ENCODE results near the gene RIMS4.

Gene RIMS4

GRCh38 chr20:44746367-44747165, 63.8 kb downstream of the RIMS4 start:
- Histone ChIP-seq H3K4me3 (ENCODE audit: low read depth in 1 of 2, low read length in 2 of 2) (peak overlapping the region; percentile 46 to 61), H3K9ac (ENCODE audit: low read depth in 1 of 2, low read length in 2 of 2) (no peak overlapping the region), H3K27me3 (ENCODE audit: control insufficient read depth in 1 of 2, insufficient read depth in 2 of 2, low read length in 2 of 2) (peaks cover 0 to 17% of the 10 kb centered on the region in 2 donors), H3K9me3 (ENCODE audit: control insufficient read depth in 1 of 2, low read length in 2 of 2) (no peaks in the 10 kb centered on the region), H3K4me1 (ENCODE audit: control insufficient read depth in 1 of 2, insufficient read depth in 2 of 2, low read length in 2 of 2) (peaks cover 13 to 19% of the 10 kb centered on the region in 2 donors), H3K27ac (ENCODE audit: low read depth, low read length) (no peak overlapping the region), H3K36me3 (ENCODE audit: control insufficient read depth in 1 of 2, insufficient read depth in 2 of 2, low read length in 2 of 2) (no peaks in the 10 kb centered on the region)

GRCh38 chr20:44745598-44746366, 64.6 kb downstream of the RIMS4 start, which contains the start of gene KCNK15:
TSS of gene KCNK15 (plus strand) at chr20:44745865. CDS start at chr20:44745911, 46 bp downstream.
- Histone ChIP-seq H3K27ac (ENCODE audit: low read depth, low read length) (no peak within 1 kb of the TSS), H3K9ac (ENCODE audit: low read depth in 1 of 2, low read length in 2 of 2) (peak within 1 kb of the TSS in 1 of 2 donors; percentile 11), H3K27me3 (ENCODE audit: control insufficient read depth in 1 of 2, insufficient read depth in 2 of 2, low read length in 2 of 2) (peaks cover 0 to 9% of the 10 kb centered on the region in 2 donors), H3K4me1 (ENCODE audit: control insufficient read depth in 1 of 2, insufficient read depth in 2 of 2, low read length in 2 of 2) (peaks cover 13 to 19% of the 10 kb centered on the region in 2 donors), H3K36me3 (ENCODE audit: control insufficient read depth in 1 of 2, insufficient read depth in 2 of 2, low read length in 2 of 2) (no peaks in the 10 kb centered on the region), H3K4me3 (ENCODE audit: low read depth in 1 of 2, low read length in 2 of 2) (peak within 1 kb of the TSS; percentile 46 to 61), H3K9me3 (ENCODE audit: control insufficient read depth in 1 of 2, low read length in 2 of 2) (no peaks in the 10 kb centered on the region)

- Histone ChIP-seq H3K9me3 (ENCODE audit: control insufficient read depth in 1 of 2, low read length in 2 of 2) (no peaks in the 10 kb centered on the region), H3K9ac (ENCODE audit: low read depth in 1 of 2, low read length in 2 of 2) (peak overlapping the region in 1 of 2 donors; percentile 11), H3K36me3 (ENCODE audit: control insufficient read depth in 1 of 2, insufficient read depth in 2 of 2, low read length in 2 of 2) (no peaks in the 10 kb centered on the region), H3K4me3 (ENCODE audit: low read depth in 1 of 2, low read length in 2 of 2) (peak overlapping the region in 1 of 2 donors; percentile 61), H3K27me3 (ENCODE audit: control insufficient read depth in 1 of 2, insufficient read depth in 2 of 2, low read length in 2 of 2) (peaks cover 0 to 8% of the 10 kb centered on the region in 2 donors), H3K4me1 (ENCODE audit: control insufficient read depth in 1 of 2, insufficient read depth in 2 of 2, low read length in 2 of 2) (peaks cover 13 to 19% of the 10 kb centered on the region in 2 donors), H3K27ac (ENCODE audit: low read depth, low read length) (no peak overlapping the region)
Observed at GRCh38 chr20:44745122-44745597, 65.2 kb downstream of the RIMS4 start.

DNA sequence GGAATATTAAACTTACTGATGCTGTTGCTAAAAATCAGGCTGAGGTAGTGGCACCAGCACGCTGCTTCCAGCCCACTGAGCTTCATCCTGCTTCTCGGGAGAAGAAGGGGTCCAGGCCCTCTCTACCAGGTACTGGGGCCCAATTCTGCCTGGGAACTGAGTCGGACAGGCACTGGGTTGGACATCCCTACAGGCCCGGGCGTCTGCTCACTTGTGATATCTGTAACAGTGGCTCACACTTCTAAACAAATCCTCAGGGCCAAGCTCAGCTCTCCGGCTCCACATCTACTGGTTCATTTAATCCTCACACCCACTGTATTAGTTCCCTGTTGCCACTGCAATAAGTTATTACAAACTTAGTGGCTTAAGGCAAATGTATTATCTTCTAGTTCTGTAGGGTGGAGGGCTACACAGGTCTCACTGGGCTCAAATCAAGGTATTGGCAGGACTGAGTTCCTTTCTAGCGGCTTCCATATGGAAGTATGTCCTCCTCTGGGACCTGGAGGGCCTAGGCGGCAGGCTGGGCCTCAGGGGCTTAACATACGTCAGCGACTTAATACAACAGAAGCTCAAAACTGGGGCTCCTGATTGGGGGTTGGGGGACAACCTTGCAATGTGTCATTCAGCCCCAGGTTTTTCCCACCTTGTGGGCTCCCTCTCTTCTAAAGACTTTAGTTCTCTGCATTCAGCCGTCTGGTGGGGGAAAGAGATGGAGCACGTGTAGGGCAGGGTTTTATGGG, 66.3 kb downstream of the RIMS4 start:
- Histone ChIP-seq H3K27ac (ENCODE audit: low read depth, low read length) (no peak overlapping the region), H3K4me3 (ENCODE audit: low read depth in 1 of 2, low read length in 2 of 2) (no peak overlapping the region), H3K27me3 (ENCODE audit: control insufficient read depth in 1 of 2, insufficient read depth in 2 of 2, low read length in 2 of 2) (peaks cover 0 to 8% of the 10 kb centered on the region in 2 donors)

GRCh38 chr20:44743080-44743701, 67.2 kb downstream of the RIMS4 start:
- H3K27ac ChIP-seq (ENCODE audit: low read depth, low read length): no peak overlapping the region
- no peak overlapping the region for H3K9ac ChIP-seq (ENCODE audit: low read depth in 1 of 2, low read length in 2 of 2)
- peaks cover 13 to 19% of the 10 kb centered on the region in 2 donors for H3K4me1 ChIP-seq (ENCODE audit: control insufficient read depth in 1 of 2, insufficient read depth in 2 of 2, low read length in 2 of 2)
- no peak overlapping the region for H3K4me3 ChIP-seq (ENCODE audit: low read depth in 1 of 2, low read length in 2 of 2)
- no peaks in the 10 kb centered on the region for H3K36me3 ChIP-seq (ENCODE audit: control insufficient read depth in 1 of 2, insufficient read depth in 2 of 2, low read length in 2 of 2)
- no peaks in the 10 kb centered on the region for H3K9me3 ChIP-seq (ENCODE audit: control insufficient read depth in 1 of 2, low read length in 2 of 2)
- H3K27me3 ChIP-seq (ENCODE audit: control insufficient read depth in 1 of 2, insufficient read depth in 2 of 2, low read length in 2 of 2): peaks cover 0 to 8% of the 10 kb centered on the region in 2 donors

More for the DNA sequence above, 66.3 kb downstream of the RIMS4 start:
- Histone ChIP-seq H3K36me3 (ENCODE audit: control insufficient read depth in 1 of 2, insufficient read depth in 2 of 2, low read length in 2 of 2) (no peaks in the 10 kb centered on the region), H3K9ac (ENCODE audit: low read depth in 1 of 2, low read length in 2 of 2) (no peak overlapping the region), H3K9me3 (ENCODE audit: control insufficient read depth in 1 of 2, low read length in 2 of 2) (no peaks in the 10 kb centered on the region), H3K4me1 (ENCODE audit: control insufficient read depth in 1 of 2, insufficient read depth in 2 of 2, low read length in 2 of 2) (peaks cover 13 to 19% of the 10 kb centered on the region in 2 donors)

DNA sequence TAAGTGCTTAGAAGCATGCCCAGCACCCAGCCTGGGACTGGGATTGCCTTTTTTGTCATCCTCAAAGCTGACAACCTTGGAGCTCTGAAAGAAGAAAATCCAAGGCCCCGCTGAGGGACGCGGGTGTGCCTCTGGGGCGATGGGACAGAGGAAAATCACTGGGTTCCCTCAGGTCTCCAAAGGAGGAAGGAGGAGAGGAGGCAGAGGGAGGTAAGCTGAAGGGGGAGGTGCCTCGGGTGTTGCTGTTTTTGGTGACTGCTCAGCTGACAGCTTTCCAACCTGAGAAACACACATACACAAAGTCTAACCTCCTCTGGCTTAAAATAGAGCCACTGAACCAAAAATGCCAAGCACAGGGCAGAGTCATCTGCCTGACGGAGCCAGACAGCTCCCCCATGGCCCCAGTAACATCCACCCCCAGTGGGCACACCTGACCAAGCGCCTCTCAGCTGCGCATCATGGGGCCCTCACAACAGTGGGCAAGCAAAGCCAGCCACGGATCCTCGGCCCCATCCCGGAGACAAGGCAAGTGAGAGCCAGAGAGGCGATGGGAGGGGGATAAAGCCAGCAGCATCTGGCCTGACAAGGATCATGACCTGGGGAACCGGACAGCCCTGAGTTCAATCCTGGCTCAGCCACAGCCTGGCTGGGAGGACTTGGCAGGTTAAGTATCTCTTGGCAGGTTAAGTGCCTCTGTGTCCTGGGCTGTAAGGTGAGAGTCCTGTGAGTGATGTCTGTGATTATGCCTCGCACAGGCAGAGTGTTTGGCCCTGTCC, 67.9 kb downstream of the RIMS4 start:
- Histone ChIP-seq H3K36me3 (ENCODE audit: control insufficient read depth in 1 of 2, insufficient read depth in 2 of 2, low read length in 2 of 2) (no peaks in the 10 kb centered on the region), H3K4me3 (ENCODE audit: low read depth in 1 of 2, low read length in 2 of 2) (no peak overlapping the region), H3K9ac (ENCODE audit: low read depth in 1 of 2, low read length in 2 of 2) (no peak overlapping the region), H3K27ac (ENCODE audit: low read depth, low read length) (no peak overlapping the region), H3K4me1 (ENCODE audit: control insufficient read depth in 1 of 2, insufficient read depth in 2 of 2, low read length in 2 of 2) (peaks cover 13 to 15% of the 10 kb centered on the region in 2 donors), H3K9me3 (ENCODE audit: control insufficient read depth in 1 of 2, low read length in 2 of 2) (no peaks in the 10 kb centered on the region), H3K27me3 (ENCODE audit: control insufficient read depth in 1 of 2, insufficient read depth in 2 of 2, low read length in 2 of 2) (peaks cover 0 to 8% of the 10 kb centered on the region in 2 donors)

DNA sequence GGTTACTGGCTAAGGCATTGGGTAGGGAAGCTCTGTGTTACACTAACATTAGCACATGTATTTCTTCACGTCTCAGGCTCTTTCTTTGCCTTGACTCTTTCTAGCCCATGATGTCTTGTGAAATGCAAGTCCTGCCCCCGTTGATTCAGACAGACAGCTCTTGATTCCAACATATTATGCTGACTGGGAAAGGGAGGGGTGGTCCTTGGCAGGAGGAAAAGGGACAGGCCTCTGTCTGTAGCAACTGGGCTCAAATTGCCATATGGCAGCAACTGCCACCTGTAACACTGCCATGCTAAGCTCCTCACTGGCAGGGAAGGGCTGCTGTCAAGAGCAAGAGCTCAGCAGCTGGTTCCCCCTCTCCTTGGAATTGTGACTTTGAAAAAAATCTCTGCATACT, 70.4 kb downstream of the RIMS4 start:
- Histone ChIP-seq H3K4me3 (ENCODE audit: low read depth in 1 of 2, low read length in 2 of 2) (no peak overlapping the region), H3K9me3 (ENCODE audit: control insufficient read depth in 1 of 2, low read length in 2 of 2) (peaks cover 0 to 4% of the 10 kb centered on the region in 2 donors), H3K27ac (ENCODE audit: low read depth, low read length) (no peak overlapping the region), H3K27me3 (ENCODE audit: control insufficient read depth in 1 of 2, insufficient read depth in 2 of 2, low read length in 2 of 2) (no peaks in the 10 kb centered on the region), H3K9ac (ENCODE audit: low read depth in 1 of 2, low read length in 2 of 2) (no peak overlapping the region), H3K36me3 (ENCODE audit: control insufficient read depth in 1 of 2, insufficient read depth in 2 of 2, low read length in 2 of 2) (no peaks in the 10 kb centered on the region), H3K4me1 (ENCODE audit: control insufficient read depth in 1 of 2, insufficient read depth in 2 of 2, low read length in 2 of 2) (no peaks in the 10 kb centered on the region)

GRCh38 chr20:44738813-44739477, 71.4 kb downstream of the RIMS4 start:
- H3K9me3 ChIP-seq (ENCODE audit: control insufficient read depth in 1 of 2, low read length in 2 of 2): peaks cover 0 to 4% of the 10 kb centered on the region in 2 donors
- H3K27ac ChIP-seq (ENCODE audit: low read depth, low read length): no peak overlapping the region
- H3K4me1 ChIP-seq (ENCODE audit: control insufficient read depth in 1 of 2, insufficient read depth in 2 of 2, low read length in 2 of 2): no peaks in the 10 kb centered on the region
- no peaks in the 10 kb centered on the region for H3K27me3 ChIP-seq (ENCODE audit: control insufficient read depth in 1 of 2, insufficient read depth in 2 of 2, low read length in 2 of 2)
- no peak overlapping the region for H3K4me3 ChIP-seq (ENCODE audit: low read depth in 1 of 2, low read length in 2 of 2)
- H3K9ac ChIP-seq (ENCODE audit: low read depth in 1 of 2, low read length in 2 of 2): no peak overlapping the region
- no peaks in the 10 kb centered on the region for H3K36me3 ChIP-seq (ENCODE audit: control insufficient read depth in 1 of 2, insufficient read depth in 2 of 2, low read length in 2 of 2)

Data from duodenal mucosa (tissue), 2 donors.